ENCODE measurements around the gene FER1L5.

Gene FER1L5

GRCh38 chr2:96642564-96643360 is at the start of gene FER1L5:
TSS of gene FER1L5 (plus strand) at chr2:96642764. CDS start at chr2:96642837, 73 bp downstream.
- DNase-seq = no peak

DNA sequence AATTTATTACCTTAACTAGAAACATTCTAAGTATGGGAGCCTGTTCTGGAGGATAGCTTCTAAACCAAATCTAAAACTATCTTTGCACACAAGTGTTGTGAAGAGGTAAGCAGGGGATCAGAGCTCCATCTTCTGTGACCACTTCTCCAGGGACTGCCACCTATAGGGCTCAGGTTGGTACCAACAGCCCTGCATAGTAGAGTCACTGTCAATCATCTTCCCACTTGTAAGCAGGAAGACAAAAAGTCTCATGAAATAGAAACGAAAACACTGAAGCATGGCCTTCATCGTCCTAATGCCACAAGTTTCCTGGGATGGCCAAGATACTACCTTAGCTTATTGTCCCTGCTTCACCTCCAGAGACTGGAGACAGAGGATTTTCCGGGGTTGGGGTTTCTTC is 48.3 kb upstream of the FER1L5 start:
- DNase-seq = no peak

GRCh38 chr2:96594691-96595152 is 47.8 kb upstream of the FER1L5 start:
- DNase-seq = no peak

DNA sequence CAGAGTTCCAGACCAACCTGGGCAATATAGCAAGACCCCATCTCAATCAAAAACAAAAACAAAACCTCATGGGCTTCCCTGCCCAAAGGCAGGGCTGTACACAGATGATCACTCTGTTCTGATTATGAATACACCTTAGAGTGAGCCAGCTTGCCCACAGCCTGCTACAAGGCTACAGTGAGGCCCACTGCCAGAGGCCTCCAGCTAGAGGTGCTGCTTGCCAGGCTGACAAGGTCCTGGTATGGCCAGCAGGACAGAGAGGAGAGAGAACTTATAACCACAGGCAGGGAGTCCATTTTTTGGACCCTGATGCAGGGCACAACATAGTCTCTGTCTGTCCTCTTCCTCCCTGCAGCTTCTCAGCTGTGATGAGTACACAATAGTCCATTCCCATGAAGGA is 46.0 kb upstream of the FER1L5 start:
- DNase-seq = no peak

GRCh38 chr2:96599941-96600340 is 42.6 kb upstream of the FER1L5 start:
- DNase-seq = no peak

- no peak for DNase-seq
Observed at GRCh38 chr2:96601382-96602292, 40.9 kb upstream of the FER1L5 start.

DNA sequence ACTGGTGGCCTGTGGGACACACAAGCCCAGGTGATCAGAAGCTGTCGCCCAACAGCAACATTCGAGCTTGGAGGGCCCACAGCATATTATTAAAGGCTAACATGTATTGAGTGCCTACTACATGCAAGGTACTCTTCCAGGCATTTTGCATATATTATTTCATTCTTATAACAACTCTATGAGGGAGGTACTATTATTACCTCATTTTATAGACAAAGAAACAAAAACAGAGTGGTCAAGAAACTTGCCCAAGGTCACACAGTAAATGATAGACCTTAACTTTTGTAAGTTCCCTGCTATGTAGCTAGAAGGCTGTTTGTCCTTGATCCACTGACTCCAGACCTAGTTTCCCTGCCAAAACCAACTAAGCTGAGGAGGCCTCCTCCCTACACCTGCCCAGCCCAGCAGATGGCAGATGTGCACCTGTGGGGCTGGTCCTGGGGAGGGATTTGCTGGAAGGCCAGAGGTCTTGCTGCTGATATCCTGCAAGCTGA is 40.2 kb upstream of the FER1L5 start:
- no peak for DNase-seq

GRCh38 chr2:96604104-96604503 is 38.5 kb upstream of the FER1L5 start:
- no peak for DNase-seq

DNA sequence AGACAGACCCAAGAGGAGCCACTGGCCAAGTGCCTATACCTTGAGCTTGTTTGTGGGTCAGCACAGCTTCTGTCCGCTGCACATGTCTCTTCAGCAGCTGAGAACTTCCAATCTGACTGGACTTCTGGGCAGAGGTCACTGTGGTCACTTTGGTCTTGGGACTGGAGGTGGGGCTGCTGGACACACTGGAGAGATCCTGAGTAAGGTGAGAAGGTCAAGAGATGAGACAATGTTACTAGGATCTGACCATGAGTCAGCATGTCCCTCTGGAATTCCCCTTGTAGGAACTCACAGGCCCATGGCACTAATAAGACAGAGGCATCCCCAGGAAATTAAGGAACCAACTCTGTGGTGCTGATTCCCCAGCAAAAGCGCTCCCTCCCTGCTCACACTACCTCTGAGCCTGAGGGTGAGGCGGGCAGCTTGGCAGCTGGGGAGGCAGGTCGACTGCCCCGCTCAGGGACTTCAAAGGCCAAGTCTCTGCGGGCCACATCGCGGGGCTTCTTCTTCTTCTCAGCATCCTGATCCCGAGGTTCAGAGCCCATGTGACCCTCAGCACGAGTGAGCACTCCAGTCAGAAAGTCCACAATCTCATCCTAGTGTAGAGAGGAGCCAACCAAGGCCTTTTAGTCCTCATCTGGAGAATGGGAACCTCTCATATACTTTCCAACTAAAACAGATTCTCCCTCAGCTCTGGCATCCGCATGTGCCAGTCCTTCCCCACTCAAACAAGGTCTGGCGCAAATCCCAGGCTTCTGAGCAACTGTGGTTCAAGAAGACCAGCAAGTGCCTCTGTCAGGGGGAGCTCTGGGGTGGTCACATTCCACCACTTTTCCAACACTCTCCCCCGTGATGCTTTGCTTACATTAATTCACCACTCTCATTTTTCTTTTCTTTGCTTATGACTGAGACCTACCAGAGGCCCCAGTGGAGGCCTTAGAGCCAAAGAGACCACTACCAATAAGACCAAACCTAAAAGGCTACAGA is 33.8 kb upstream of the FER1L5 start:
- DNase-seq = no peak

- no peak for DNase-seq
Observed at GRCh38 chr2:96616128-96616527, 26.4 kb upstream of the FER1L5 start.

DNA sequence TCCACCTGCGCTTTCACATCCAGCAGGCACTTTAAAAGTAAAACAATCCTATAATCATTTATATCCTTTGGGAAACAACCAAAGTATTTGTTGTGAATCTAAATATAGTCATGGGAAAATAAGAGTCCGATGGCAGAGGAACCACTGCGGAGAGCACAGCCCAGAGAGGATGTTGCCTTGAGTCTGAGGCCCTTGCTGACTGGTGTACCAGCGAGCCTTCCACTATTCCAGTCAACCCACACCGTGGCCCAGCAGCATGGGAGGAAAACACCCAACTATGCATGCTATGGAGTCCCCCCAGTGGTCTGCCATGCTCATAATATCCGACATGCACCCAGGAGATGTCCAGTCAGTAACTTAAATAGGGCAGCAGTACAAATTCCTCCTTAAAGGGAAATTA is 26.0 kb upstream of the FER1L5 start:
- DNase-seq = no peak

GRCh38 chr2:96617012-96617411 is 25.6 kb upstream of the FER1L5 start:
- no peak for DNase-seq

GRCh38 chr2:96618596-96619283 is 23.8 kb upstream of the FER1L5 start:
- DNase-seq = no peak

- no peak for DNase-seq
Observed at GRCh38 chr2:96622544-96622943, 20.0 kb upstream of the FER1L5 start.

- DNase-seq = no peak
Observed at GRCh38 chr2:96623116-96623515, 19.4 kb upstream of the FER1L5 start.

DNA sequence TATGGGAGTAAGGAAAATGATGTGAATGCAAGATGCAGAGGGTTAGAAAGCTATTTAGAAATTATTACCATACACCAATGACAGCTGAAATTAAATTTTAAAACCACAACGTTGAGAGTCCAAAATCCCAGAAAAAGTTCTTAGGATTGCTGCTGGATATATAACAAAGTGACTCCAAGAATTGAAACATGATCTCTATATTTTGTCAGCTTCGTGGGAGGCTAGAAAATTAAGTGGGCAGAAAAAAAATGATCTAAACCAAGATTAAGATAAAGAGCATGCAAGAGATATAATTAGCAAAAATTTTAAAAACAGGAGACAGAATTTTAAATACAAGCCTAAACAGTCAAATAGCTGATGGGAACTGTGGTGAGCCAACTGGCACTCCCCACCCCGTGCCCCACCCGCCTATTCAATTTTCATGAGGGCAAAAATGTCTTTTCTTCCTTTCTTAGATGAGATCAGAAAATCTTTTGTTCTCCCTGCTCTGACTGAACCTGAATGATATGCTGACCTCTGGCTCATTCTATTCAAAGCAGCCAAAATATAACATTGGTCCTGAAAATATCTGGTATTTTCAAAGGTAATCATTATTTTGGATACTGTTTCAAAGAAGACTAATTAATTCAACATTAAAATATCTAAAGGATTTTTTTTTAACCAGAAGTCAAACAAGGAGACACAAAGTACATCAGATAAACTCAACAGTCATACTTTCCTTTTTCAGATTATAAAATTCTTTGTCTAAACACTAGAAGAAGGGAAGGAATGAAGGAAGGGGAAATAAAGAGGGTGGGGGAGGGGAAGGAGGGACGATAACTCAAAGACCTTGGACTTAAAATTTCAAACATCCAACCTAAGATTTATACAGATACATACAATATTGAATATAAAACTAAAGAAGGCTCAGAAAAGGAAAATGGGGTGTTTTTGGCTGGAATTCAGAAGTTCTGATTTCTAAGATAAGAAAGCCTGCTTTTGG is 16.7 kb upstream of the FER1L5 start:
- no peak for DNase-seq

DNA sequence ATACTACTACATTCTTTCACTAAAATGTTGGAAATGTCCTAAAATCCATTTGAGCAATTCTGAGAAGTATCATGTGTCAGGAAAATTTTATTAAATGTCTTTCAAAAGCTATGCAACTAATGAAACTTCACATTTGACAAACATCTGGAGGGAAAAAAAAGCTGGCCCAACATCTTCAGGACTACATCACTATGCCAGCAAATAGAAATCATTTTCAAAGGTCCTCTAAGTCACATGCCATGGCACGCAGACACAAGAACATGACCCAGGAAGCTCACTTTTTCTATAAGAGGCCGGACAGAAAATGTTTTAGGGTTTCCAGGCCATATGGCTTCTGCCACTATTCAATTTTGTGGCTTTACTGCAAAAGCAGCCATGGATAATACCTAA is 16.0 kb upstream of the FER1L5 start:
- no peak for DNase-seq

GRCh38 chr2:96631804-96632435 is 10.6 kb upstream of the FER1L5 start:
- no peak for DNase-seq

- DNase-seq = no peak
Observed at GRCh38 chr2:96633641-96634040, 8.9 kb upstream of the FER1L5 start.

DNA sequence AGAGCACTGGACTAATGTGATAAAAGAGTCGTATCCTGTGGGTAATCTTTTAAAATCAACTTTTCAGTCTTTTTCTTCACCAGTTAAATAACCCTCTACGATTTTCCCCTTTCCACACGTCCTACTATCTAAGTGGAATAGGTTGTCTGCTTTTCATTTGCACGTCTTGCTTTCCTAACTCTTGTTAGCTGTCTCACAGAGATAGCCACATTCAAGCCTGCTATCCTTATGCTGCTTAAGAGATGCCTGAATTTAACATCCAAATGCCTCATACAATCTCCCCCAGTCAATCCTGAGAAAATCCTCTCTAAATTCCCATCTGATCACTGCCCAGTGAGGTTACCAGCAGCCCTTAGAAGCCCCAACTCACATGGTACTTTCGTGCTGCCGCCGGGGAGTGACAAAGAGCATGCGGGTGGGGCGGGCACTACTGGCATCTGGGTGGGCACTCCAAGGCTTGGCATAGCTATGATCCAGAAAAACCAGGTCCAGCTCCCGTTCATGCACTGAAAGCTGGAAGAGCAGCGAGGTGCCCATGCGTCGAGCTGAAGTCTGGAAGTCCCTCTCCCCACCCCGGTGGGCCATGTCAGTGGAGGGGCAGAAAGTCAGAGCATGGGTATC is 5.9 kb upstream of the FER1L5 start:
- DNase-seq = no peak

Measured in SHP77 (cell line).